GM19239 (cell line): ENCODE measurements around the gene SLC22A16.
"Not testable (repeated sequence)": the region's sequence is repeated elsewhere in the genome, so short reads cannot be mapped to it uniquely, and the experiment has no call there.

Source experiments
- DNase-seq: peaks from one replicate; pipeline ENCODE4 v3.0.0; 2011; ENCODE audit warnings: low spot score; ENCODE audit not compliant: insufficient read length
- FAIRE-seq: peaks from 2 replicates; lab custom pipeline; 2011; peaks lifted over from hg19 to GRCh38; lab: Jason Lieb, UNC

The SLC22A16 gene

GRCh38 chr6:110491644-110492317 lies 15.4 kb upstream of the SLC22A16 start:
- FAIRE-seq (no peak), DNase-seq (no peak)

- no peak for DNase-seq
- FAIRE-seq = no peak
Measured at GRCh38 chr6:110491299-110491643, 14.9 kb upstream of the SLC22A16 start.

GRCh38 chr6:110490110-110490509 lies 13.7 kb upstream of the SLC22A16 start:
- FAIRE-seq = no peak
- DNase-seq = no peak

- FAIRE-seq (no peak), DNase-seq (no peak)
Measured at GRCh38 chr6:110488606-110489190, 12.3 kb upstream of the SLC22A16 start.

- not testable (repeated sequence) for DNase-seq, FAIRE-seq
Measured at GRCh38 chr6:110487968-110488381, 11.6 kb upstream of the SLC22A16 start.

- DNase-seq (no peak), FAIRE-seq (no peak)
Measured at GRCh38 chr6:110486756-110487155, 10.3 kb upstream of the SLC22A16 start.

- FAIRE-seq (no peak), DNase-seq (no peak)
Measured at GRCh38 chr6:110485491-110485890, 9.1 kb upstream of the SLC22A16 start.

- FAIRE-seq (no peak), DNase-seq (no peak)
Measured at GRCh38 chr6:110484321-110484720, 7.9 kb upstream of the SLC22A16 start.

- no peak for DNase-seq
- no peak for FAIRE-seq
Measured at GRCh38 chr6:110482774-110483400, 6.5 kb upstream of the SLC22A16 start.

GRCh38 chr6:110481081-110481480 lies 4.7 kb upstream of the SLC22A16 start:
- DNase-seq (no peak), FAIRE-seq (no peak)

GRCh38 chr6:110475066-110475653 lies 1.3 kb downstream of the SLC22A16 start:
- DNase-seq (no peak), FAIRE-seq (no peak)

- no peak for DNase-seq
- no peak for FAIRE-seq
Measured at GRCh38 chr6:110474500-110474899, 1.9 kb downstream of the SLC22A16 start.

- FAIRE-seq (no peak), DNase-seq (no peak)
Measured at GRCh38 chr6:110472739-110473138, 3.7 kb downstream of the SLC22A16 start.

GRCh38 chr6:110471726-110472365 lies 4.6 kb downstream of the SLC22A16 start:
- no peak for DNase-seq
- FAIRE-seq = no peak

GRCh38 chr6:110468731-110469130 lies 7.7 kb downstream of the SLC22A16 start:
- no peak for FAIRE-seq

GRCh38 chr6:110467566-110468140 lies 8.8 kb downstream of the SLC22A16 start:
- no peak for DNase-seq
- FAIRE-seq = no peak

More at GRCh38 chr6:110468731-110469130, 7.7 kb downstream of the SLC22A16 start:
- no peak for DNase-seq

- FAIRE-seq (no peak), DNase-seq (no peak)
Measured at GRCh38 chr6:110462884-110463481, 13.4 kb downstream of the SLC22A16 start.

- DNase-seq (no peak), FAIRE-seq (no peak)
Measured at GRCh38 chr6:110461376-110461775, 15.0 kb downstream of the SLC22A16 start.

GRCh38 chr6:110459137-110459536 lies 17.3 kb downstream of the SLC22A16 start:
- no peak for FAIRE-seq
- no peak for DNase-seq

- FAIRE-seq = no peak
- no peak for DNase-seq
Measured at GRCh38 chr6:110458476-110458875, 17.9 kb downstream of the SLC22A16 start.
